Esophagus squamous epithelium (tissue), 4 donors: ENCODE data around the gene CDHR4.

Source experiments
- POLR2A ChIP-seq, 4 donors: fragments of 450-650 bp; IDR thresholded peaks; one replicate each; pipeline ENCODE4 v1.6.1; 2017; ENCODE audit warnings: antibody characterized with exemption in 4 of 4, mild to moderate bottlenecking in 4 of 4, moderate library complexity in 3 of 4
- TF ChIP-seq, protein P1 (sequence below), 6 experiments: fragments of 450-650 bp in 4 of 6; fragments of 200-600 bp in 2 of 6; sonication (generic) in 2 of 6; IDR thresholded peaks; one replicate each; pipeline ENCODE4 v1.5.1; 2016 to 2019; ENCODE audit warnings: antibody characterized with exemption in 6 of 6, mild to moderate bottlenecking in 4 of 6, moderate library complexity in 4 of 6

DNA sequence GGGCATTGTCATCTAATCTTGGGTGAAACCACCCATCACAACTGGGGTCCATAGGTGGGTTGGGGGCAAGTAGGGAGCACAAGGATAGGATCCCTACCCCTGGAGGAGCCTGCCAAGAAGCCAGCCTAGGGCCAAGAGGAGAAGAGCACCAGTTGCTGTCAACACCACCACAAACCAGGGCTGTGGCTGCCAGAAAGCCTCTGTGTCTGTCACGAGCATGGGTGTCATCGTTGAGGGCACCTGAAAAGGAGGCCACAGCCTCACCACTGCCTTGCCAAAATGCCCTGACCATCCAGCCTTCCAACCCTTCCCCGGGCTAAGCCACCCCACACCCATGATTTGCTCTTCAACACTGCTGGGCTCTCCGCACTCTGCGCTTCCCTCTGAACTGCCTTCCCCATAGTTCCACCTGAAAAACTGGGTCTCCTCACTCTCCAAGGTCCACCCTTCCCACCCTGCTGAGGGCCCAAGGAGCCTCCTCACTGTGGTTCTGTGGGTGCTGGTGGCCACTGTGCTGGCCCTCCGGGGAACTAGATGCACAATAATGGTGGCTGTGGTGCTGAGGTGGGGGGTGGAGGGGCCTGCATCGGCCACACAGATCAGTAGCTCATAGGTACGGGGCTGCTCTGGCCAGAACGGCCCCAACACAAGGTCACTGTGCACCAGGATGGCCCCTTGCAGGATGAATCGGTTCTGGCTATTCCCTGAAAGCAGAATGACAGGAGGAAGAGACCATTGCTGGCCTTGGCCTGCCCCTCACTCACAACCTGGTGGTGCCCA, 7.1 kb downstream of the CDHR4 start:
- TF ChIP-seq, protein P1, sequence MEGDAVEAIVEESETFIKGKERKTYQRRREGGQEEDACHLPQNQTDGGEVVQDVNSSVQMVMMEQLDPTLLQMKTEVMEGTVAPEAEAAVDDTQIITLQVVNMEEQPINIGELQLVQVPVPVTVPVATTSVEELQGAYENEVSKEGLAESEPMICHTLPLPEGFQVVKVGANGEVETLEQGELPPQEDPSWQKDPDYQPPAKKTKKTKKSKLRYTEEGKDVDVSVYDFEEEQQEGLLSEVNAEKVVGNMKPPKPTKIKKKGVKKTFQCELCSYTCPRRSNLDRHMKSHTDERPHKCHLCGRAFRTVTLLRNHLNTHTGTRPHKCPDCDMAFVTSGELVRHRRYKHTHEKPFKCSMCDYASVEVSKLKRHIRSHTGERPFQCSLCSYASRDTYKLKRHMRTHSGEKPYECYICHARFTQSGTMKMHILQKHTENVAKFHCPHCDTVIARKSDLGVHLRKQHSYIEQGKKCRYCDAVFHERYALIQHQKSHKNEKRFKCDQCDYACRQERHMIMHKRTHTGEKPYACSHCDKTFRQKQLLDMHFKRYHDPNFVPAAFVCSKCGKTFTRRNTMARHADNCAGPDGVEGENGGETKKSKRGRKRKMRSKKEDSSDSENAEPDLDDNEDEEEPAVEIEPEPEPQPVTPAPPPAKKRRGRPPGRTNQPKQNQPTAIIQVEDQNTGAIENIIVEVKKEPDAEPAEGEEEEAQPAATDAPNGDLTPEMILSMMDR (IDR thresholded peaks at IDR 0.05): no peak
- no peak for TF ChIP-seq POLR2A (IDR thresholded peaks at IDR 0.05)
